Measurements from ENCODE around the gene ADAM12. TPM values are rescaled to one million over a fixed set of nuclear protein-coding genes. Genes with fewer than 3 reads are reported as not detected.
"Not testable (repeated sequence)": the region's sequence is repeated elsewhere in the genome, so short reads cannot be mapped to it uniquely, and the experiment has no call there.

The ADAM12 gene
- total RNA-seq, 1 experiment from 2014 or later, result 33.8 TPM

DNA sequence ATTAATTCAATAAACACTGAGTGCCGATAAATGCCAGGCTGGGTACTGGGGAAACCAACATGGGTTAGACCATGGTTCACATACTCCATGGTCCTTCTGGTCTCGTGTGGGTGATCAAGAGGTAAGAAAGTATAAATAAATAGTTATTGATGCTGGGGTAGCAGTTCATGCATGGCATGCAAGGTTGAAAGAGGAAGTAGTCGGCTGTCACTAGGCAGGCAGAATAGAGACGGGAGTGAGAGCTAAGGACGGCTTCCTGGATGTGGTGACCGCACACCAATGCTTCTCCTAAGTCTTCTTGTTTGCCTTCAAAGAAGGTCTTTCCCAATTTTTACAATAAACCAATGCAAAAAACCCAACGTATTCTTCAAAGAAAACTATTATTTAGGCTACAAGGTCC lies 208.6 kb downstream of the ADAM12 start:
- DNase-seq (ENCODE audit: low read depth), result no peak

DNA sequence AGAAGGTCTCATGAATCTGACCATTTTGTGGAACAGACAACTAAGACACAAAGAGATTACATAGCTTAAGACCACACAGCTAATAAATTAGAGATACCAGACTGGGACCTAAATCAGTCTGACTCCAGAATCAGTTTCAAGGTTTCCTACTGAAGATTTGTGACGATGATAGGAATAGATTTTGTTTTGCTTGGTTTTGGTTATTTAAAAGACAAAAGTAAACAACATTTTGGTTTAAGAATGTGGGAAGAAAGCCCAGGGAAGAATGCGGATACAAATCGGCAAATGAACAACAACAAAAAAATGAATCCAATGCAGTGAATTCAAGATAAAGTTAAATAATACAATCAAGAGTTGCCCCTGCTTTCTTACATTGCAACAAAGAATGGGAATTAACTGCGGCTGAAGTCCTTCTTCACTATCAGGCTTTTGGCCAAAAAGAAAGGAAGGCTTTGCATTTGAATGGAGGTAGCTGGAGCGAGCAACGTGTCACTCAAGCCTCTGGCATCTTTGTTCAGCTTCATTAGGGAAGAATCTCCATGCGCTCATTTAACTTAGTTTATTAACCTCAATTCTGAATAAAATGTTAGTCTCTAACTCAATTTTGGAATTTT lies 210.8 kb downstream of the ADAM12 start:
- no peak for DNase-seq (ENCODE audit: low read depth)

GRCh38 chr10:126175641-126176262 lies 212.5 kb downstream of the ADAM12 start:
- DNase-seq (ENCODE audit: low read depth), result peak; percentile 40

GRCh38 chr10:126172755-126173154 lies 215.5 kb downstream of the ADAM12 start:
- DNase-seq (ENCODE audit: low read depth), result not testable (repeated sequence)

- peak; percentile 78 for DNase-seq (ENCODE audit: low read depth)
Observed at GRCh38 chr10:126171555-126171954, 216.7 kb downstream of the ADAM12 start.

GRCh38 chr10:126170776-126171175 lies 217.5 kb downstream of the ADAM12 start:
- DNase-seq (ENCODE audit: low read depth), result no peak

DNA sequence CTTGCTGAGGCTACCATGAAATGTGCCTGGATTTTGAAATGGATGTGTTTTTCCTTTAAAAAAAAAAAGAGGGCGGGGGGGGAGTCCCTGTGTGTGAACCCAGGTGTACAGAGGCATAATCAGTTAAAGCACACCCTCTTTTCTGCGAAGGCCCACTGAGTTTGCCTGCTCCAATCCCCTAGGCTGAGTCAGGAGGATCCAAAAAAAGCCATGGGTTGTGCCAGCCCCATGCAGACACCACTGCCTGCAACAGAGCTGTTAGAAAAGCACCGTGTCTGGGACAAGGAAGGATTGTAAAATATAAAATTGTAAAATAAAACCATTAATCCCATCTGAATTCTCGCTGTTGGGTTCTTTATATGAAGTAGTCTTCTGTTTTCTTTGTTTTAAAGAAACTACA lies 217.9 kb downstream of the ADAM12 start:
- no peak for DNase-seq (ENCODE audit: low read depth)

DNA sequence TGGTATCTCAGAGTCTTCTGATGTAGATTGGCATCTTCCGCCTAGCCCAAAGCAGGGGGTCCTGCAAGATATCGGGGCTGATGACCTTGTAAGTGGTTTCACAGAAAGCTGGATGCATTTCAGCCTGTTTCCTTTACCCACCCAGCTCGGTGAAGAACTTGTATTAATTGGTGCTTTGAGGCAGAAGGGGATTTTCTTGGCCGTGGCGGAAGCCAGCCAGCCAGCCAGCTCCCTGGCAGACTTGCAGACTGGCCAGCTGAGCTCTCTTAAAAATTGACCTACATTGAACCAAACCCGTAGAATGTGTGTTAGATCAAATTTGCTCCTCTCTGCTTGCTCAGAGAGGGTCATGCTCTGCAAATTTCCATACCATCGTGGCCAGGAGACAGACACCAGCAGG lies 218.4 kb downstream of the ADAM12 start:
- DNase-seq (ENCODE audit: low read depth), result peak; percentile 28

- DNase-seq (ENCODE audit: low read depth), result no peak
Observed at GRCh38 chr10:126166797-126167196, 221.5 kb downstream of the ADAM12 start.

- no peak for DNase-seq (ENCODE audit: low read depth)
Observed at GRCh38 chr10:126165874-126166273, 222.4 kb downstream of the ADAM12 start.

- DNase-seq (ENCODE audit: low read depth), result no peak
Observed at GRCh38 chr10:126163506-126163905, 224.8 kb downstream of the ADAM12 start.

DNA sequence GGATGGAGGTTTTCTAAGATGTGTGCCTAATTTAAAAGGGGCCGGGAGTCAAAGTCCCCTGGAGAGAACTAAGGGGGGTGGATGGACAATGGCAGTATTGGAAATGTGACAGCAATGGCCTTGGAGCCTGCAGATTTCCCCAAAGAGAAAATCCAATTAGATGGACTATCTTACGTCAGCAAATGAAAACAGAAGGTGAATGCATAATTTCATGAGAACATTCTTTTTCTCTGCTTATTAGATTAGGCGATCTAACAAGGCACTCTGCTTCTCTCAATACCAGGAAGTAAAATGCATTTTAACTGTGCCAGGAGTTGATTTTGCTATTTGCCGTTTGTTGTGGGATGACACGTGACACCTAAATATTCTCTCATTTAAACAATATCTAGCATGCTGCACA lies 226.6 kb downstream of the ADAM12 start:
- no peak for DNase-seq (ENCODE audit: low read depth)

- DNase-seq (ENCODE audit: low read depth), result peak; percentile 46
Observed at GRCh38 chr10:126160971-126161630, 227.2 kb downstream of the ADAM12 start.

- no peak for DNase-seq (ENCODE audit: low read depth)
Observed at GRCh38 chr10:126160571-126160970, 227.7 kb downstream of the ADAM12 start.

- no peak for DNase-seq (ENCODE audit: low read depth)
Observed at GRCh38 chr10:126158133-126158892, 230.0 kb downstream of the ADAM12 start.

DNA sequence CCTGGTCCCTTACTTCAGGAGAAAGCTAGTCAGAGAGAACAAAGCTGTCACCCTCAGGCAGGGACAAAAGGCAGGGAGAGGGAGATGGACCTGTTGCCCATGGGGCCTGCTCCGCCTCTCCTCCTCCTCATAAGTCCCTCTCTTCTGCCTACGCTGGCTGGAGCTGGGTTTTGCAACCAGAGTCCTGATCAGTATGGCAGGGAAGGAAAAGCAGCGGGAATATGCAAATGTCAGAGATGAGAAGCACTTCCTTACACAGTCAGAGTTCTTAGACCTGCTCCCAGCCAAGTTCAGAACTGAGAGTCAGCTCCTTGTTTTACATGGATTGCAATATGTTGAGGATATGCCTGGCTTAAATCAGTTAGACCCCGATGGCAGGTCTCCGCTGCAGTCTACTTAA lies 231.1 kb downstream of the ADAM12 start:
- DNase-seq (ENCODE audit: low read depth), result no peak

DNA sequence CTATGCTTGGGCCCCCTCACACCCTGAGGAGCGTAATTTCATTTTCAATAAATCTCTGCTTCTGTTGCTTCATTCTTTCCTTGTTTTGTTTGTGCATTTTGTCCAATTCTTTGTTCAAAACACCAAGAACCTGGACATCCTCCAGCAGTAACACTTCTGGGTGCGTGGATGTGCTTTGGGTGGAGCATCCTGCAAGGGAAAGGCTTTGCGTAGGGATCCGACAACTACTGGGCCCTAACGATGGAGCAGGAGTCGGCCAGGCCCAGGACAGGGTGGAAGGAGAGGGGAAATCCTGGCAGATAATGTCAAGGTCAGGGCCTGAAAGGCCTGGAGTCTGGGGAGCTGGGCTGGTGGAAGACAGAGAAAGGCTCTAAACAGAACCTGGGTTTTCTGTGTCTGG lies 231.8 kb downstream of the ADAM12 start:
- no peak for DNase-seq (ENCODE audit: low read depth)

- DNase-seq (ENCODE audit: low read depth), result no peak
Observed at GRCh38 chr10:126156012-126156411, 232.3 kb downstream of the ADAM12 start.

DNA sequence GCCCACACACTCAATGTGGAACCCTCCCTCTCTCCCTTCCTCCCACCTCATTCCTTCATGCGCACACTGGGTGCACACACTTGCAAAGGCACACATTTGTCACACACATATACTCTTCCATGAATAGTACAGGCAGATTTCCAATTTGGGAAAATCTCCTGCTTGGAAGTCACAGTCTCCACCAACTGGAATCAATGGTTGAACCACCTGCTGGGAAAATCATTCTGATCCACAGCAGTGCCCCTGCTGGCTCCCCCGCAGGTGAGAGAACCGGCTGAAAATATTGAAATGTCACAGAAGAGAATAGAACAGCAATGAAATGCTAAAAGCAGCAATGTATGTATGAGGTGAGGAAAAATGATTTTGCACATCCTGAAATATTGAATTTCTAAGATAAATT lies 232.7 kb downstream of the ADAM12 start:
- no peak for DNase-seq (ENCODE audit: low read depth)

DNA sequence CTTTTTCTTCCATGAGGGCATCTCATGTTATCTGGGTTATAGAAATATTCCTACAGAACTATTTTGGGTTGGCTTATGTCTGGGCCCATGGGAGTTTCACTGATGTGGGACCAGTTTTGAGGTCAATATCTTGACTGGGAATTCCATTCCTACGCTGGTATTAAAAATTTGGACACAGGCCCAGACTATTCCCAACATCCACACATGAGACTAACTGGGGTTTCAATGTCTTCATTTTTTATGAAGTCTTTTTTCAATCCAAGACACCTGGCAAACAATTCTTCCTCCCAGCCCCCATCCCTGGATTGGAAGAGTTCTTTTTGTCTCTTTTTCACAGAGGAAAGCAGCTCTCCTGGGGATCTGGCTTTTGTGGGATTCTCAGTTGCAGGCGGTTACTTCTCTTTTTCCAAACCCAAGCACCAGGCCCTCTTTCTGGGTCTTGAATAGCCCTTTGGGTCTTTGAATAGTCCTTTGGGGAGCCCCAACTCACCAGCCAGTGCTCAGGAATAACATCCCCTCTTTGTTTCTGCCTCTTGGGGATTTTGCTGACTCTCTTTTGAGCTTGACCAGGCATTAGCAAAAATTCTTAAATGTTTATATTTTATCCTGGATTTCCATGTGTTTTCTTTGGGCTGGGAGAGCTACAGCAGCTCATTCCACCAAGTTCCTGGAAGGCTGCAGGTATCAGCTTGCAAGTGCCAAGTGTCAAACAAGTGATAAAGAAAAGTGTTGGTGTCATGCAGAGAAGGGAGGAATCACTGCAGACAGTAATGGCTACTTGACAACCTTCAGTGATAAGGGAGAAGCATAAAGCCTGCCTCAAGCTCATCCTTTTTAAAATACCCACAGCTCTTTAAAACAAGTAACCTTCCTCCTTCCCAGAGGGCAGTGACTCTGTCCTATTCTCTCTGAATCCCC lies 234.3 kb downstream of the ADAM12 start:
- no peak for DNase-seq (ENCODE audit: low read depth)

- peak; percentile 28 for DNase-seq (ENCODE audit: low read depth)
Observed at GRCh38 chr10:126147866-126148587, 240.2 kb downstream of the ADAM12 start.
